Fibroblast of the aortic adventitia (primary cell): ENCODE data around the gene POU2F3. TPM values are rescaled to one million over a fixed set of nuclear protein-coding genes. Genes with fewer than 3 reads are reported as not detected.

Experiments
- DNase-seq: peaks from one replicate; pipeline ENCODE4 v3.0.0-alpha.2; 2010; ENCODE audit warnings: low read depth
- H3K4me3 ChIP-seq: 2 replicates; pipeline ENCODE4 v1.5.1; 2011; ENCODE audit warnings: low read depth, mild to moderate bottlenecking, control low read depth, low read length, moderate library complexity
- CTCF ChIP-seq: IDR thresholded peaks from 2 replicates; pipeline ENCODE4 v1.5.1; 2011; ENCODE audit warnings: mild to moderate bottlenecking, low read length, control low read depth, inconsistent platforms; ENCODE audit not compliant: insufficient read depth
- total RNA-seq: library from RNA; depleted of rRNA; stranded (reverse); fragments of >200 nt; gene quantifications from 2 replicates; pipeline ENCODE4 v1.2.3, GENCODE V29; 2012; ENCODE audit warnings: low replicate concordance

POU2F3 gene
- total RNA-seq, 1 donor: 0.36 TPM

- no peak for TF ChIP-seq CTCF
- no peak overlapping the region for H3K4me3 ChIP-seq
- no peak for DNase-seq
These were observed 926 bp downstream of the POU2F3 start for GRCh38 chr11:120240866-120241265.

GRCh38 chr11:120241277-120241676, 1.3 kb downstream of the POU2F3 start:
- no peak for DNase-seq
- TF ChIP-seq CTCF: no peak

DNA sequence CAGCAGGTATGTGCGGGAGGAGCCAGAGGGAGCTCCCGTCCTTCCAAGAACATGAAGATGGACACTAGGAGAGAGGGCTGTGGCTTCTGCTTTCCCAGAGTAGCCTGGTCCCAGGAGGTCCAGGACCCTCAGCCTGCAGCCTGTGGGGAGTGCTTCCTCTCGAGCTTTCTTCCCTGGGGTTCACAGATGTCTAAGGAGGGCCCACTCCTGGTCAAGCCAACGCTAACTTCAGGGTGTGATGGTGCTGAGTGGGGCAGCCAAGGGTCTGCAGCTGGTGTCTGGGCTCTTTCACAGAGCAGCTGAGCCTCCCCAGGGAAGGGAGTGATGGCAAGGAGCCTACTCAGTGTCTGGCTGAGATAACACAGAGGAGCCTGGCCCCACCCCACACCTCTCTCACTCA, 3.3 kb downstream of the POU2F3 start:
- H3K4me3 ChIP-seq: no peak overlapping the region
- no peak for TF ChIP-seq CTCF
- no peak for DNase-seq

More at GRCh38 chr11:120241277-120241676, 1.3 kb downstream of the POU2F3 start:
- no peak overlapping the region for H3K4me3 ChIP-seq

DNA sequence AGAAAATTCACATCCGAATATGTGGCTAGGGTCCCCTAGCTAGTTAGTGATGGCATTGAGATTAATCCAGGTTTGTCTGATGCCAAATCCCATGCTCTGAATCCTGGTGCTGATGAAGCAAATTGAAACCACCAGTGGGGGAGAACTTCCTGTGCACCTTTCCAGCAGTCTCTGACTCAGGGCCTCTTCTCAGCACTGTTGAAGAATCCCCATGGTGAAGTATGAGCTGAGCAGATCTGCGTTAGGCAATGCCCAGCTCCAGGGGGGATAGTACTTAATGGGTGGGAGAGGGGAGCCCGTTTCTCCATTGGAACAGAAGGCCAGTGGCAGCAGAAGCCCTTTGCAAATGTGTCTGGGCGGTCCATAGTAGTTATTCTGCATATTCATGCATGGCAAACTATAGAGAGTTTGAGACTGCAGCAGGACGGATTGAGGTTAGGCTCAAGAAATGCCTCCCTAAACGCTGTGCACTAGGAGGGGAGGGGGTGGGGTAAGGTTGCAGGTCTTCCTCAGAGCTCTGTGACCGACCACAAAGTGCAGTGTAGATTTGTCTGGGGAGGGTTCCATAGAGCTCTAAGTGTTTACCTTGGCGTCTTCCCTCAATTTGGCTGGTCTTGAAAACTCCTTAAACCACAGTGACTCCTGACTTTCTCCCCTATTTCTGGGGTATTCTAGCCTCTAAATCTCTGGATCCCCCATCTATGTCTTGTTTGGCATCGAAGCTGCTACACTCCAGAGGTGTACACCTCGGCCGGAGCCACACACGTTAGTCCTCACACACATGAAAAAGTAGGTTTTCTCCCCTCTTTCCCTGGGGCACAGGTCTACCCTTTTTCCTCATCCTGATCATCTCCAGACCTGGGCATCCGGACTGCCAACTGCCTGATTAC, 4.8 kb downstream of the POU2F3 start:
- no peak for TF ChIP-seq CTCF
- DNase-seq: peak; percentile 27
- no peak overlapping the region for H3K4me3 ChIP-seq

DNA sequence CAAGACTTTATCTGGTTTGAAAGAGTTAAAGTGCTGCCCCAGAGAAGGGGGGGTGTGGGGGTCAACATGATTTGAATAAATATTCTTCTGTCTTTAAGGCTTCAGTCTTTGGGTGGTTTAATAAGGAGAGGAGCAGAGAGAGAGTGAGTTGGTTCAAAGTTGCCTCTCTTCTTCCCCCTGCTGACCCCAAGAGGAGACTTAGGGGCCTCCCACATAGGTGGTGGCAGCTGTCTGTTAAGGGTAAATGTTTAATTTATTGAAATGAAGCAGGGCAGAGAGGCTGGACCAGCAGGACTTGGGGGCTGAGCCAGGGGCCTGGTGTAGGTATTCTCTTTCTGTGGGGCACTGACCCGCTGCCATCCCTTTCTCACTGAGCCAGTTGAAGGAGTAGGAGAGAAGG, 5.5 kb downstream of the POU2F3 start:
- DNase-seq: no peak
- no peak overlapping the region for H3K4me3 ChIP-seq
- TF ChIP-seq CTCF: no peak

GRCh38 chr11:120248551-120249278, 8.8 kb downstream of the POU2F3 start:
- H3K4me3 ChIP-seq: no peak overlapping the region
- peak; percentile 5 for TF ChIP-seq CTCF
- peak; percentile 23 for DNase-seq
